ENCODE results near the gene PLXNB2.

The PLXNB2 gene

GRCh38 chr22:50300620-50301257 lies 6.7 kb downstream of the PLXNB2 start:
- intact Hi-C loops (cut with DNase I; ENCODE audit: low total_unique reads) = loop anchor here (10.0 kb wide), 1 partner anchor 336 kb away; the partner anchor contains the start of gene PIM3
- Histone ChIP-seq H3K27ac (peak overlapping the region; percentile 92 to 95), H3K9me3 (no peaks in the 10 kb centered on the region), H3K4me1 (peaks cover 25 to 100% (median 96%) of the 10 kb centered on the region in 4 donors), H3K27me3 (no peaks in the 10 kb centered on the region), H3K36me3 (peaks cover 0 to 5% (median 0%) of the 10 kb centered on the region in 3 donors), H3K4me3 (peak overlapping the region; percentile 46 to 47)
- TF ChIP-seq CTCF (IDR thresholded peaks at IDR 0.05) = no peak
- DNase-seq = no peak

DNA sequence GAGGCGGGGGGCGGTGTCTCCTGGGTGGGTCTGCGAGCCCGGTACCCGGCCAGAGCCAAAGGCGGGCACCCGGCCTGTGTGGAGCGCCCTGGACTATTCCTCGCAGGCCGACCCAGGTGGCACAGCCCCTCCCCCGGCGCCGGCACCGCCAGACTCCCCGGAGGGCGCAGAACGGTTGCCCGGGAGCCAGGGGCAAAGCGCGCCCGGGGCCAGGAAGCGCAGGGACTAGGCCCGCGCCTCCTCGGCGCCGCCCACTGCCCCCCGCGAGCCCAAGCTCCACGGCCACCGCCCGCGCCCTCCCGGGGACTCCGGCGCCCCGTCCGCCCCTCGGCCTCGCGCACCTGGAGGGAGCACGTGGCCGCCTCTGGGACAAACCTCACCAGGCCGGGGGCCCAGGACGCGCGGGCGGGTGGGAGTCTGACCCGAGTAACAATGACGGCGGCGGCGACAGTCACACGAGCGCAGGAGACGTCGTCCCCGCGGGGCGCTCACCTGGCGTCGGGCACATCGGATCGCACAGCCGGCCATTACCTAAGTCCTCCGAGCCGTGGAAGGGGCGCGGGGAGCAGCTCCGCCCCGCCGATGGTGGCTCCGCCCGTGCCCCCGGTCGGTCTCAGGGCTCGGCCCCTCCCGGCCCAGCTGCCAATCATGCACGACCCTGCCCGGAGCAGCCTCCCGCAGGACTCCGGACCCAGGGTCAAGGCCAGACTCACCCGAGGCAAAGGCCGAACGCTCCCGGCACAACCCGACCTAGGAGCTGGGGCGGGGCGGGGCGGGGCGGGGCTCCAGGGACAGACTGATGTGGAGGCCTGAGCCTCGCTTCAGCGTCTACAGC lies 7.4 kb downstream of the PLXNB2 start:
- Histone ChIP-seq H3K9me3 (no peaks in the 10 kb centered on the region), H3K4me3 (peak overlapping the region; percentile 46 to 47), H3K27me3 (no peaks in the 10 kb centered on the region), H3K27ac (peak overlapping the region; percentile 92 to 95), H3K36me3 (peaks cover 0 to 5% (median 0%) of the 10 kb centered on the region in 3 donors), H3K4me1 (peaks cover 24 to 100% (median 92%) of the 10 kb centered on the region in 4 donors)
- intact Hi-C loops (cut with DNase I; ENCODE audit: low total_unique reads) = loop anchor here (10.0 kb wide), 1 partner anchor 335 kb away; the partner anchor contains the start of gene PIM3
- DNase-seq = no peak
- no peak for TF ChIP-seq CTCF (IDR thresholded peaks at IDR 0.05)

DNA sequence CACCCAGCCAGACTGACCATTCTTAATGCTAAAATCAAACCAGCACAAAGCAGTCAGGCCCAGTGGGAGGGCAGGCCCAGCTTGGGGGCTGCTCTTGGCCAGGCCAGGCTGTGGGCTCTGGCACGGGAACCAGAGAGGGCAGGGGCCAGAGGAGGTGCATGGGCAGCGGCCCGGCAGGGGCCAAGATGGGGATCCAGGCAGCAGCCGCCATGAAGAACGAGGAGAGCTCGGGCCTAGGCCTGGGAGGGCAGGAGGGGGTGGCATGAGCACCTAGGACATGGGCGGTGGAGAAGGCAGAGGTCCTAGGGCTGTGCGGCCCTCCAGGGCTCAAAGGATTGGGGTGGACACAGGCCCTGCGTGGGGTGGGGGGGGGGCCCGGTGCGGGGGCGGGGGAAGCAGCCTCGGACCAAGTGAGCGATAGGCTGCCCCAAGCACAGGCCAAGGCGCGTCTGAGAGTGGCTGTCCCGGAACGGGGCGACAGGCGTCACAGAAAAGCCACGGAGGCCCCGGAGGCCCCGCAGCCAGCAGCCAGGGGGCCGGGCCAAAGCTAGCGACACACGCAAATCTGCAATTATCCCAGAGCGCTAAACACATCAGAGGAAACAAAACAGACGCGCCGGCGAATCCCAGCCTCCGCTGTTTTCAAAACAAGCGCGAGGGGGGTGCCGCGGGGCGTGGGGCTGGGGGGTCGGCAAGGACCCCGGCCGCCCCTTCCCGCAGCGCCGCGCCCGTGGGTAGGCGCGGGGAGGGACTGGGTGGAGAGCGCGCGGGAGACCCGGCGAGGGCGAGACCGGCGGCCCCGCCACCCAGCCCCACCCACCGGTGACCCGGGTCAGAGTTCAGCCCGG lies 8.3 kb downstream of the PLXNB2 start:
- no peak for DNase-seq
- intact Hi-C loops (cut with DNase I; ENCODE audit: low total_unique reads) = no loop called here
- H3K27ac ChIP-seq = peak overlapping the region; percentile 92 to 95
- peaks cover 16 to 100% (median 91%) of the 10 kb centered on the region in 4 donors for H3K4me1 ChIP-seq
- peak overlapping the region; percentile 46 to 47 for H3K4me3 ChIP-seq
- no peaks in the 10 kb centered on the region for H3K9me3 ChIP-seq
- H3K27me3 ChIP-seq = no peaks in the 10 kb centered on the region
- H3K36me3 ChIP-seq = peaks cover 0 to 5% (median 0%) of the 10 kb centered on the region in 3 donors
- TF ChIP-seq CTCF (IDR thresholded peaks at IDR 0.05) = no peak

GRCh38 chr22:50298266-50298637 lies 9.2 kb downstream of the PLXNB2 start:
- no peaks in the 10 kb centered on the region for H3K9me3 ChIP-seq
- H3K4me3 ChIP-seq = no peak overlapping the region
- peak overlapping the region; percentile 92 to 95 for H3K27ac ChIP-seq
- no peak for TF ChIP-seq CTCF (IDR thresholded peaks at IDR 0.05)
- peaks cover 10 to 100% (median 91%) of the 10 kb centered on the region in 4 donors for H3K4me1 ChIP-seq
- no peaks in the 10 kb centered on the region for H3K27me3 ChIP-seq
- intact Hi-C loops (cut with DNase I; ENCODE audit: low total_unique reads) = no loop called here
- H3K36me3 ChIP-seq = peaks cover 0 to 2% (median 0%) of the 10 kb centered on the region in 3 donors
- no peak for DNase-seq

GRCh38 chr22:50297510-50298265 lies 9.8 kb downstream of the PLXNB2 start:
- Histone ChIP-seq H3K4me1 (peaks cover 16 to 100% (median 91%) of the 10 kb centered on the region in 4 donors), H3K27me3 (no peaks in the 10 kb centered on the region), H3K4me3 (no peak overlapping the region), H3K27ac (peak overlapping the region; percentile 92 to 95), H3K9me3 (no peaks in the 10 kb centered on the region), H3K36me3 (no peaks in the 10 kb centered on the region)
- DNase-seq = no peak
- intact Hi-C loops (cut with DNase I; ENCODE audit: low total_unique reads) = no loop called here
- no peak for TF ChIP-seq CTCF (IDR thresholded peaks at IDR 0.05)

Measured in tibial artery (tissue), 4 donors.